ENCODE measurements around the gene SLC50A1.
A peak's percentile ranks its signal among the peaks of the same experiment; 100 is the strongest.
"Not testable (repeated sequence)": the region's sequence is repeated elsewhere in the genome, so short reads cannot be mapped to it uniquely, and the experiment has no call there.

SLC50A1 gene

GRCh38 chr1:155116113-155116764 is 19.4 kb upstream of the SLC50A1 start:
- DNase-seq = no peak

GRCh38 chr1:155117610-155118009 is 18.0 kb upstream of the SLC50A1 start:
- no peak for DNase-seq

- not testable (repeated sequence) for DNase-seq
Measured at GRCh38 chr1:155118090-155118489, 17.6 kb upstream of the SLC50A1 start.

- no peak for DNase-seq
Measured at GRCh38 chr1:155120253-155120652, 15.4 kb upstream of the SLC50A1 start.

GRCh38 chr1:155121249-155121648 is 14.4 kb upstream of the SLC50A1 start:
- DNase-seq = no peak

GRCh38 chr1:155122308-155122707 is 13.3 kb upstream of the SLC50A1 start:
- DNase-seq = no peak

GRCh38 chr1:155123801-155124200 is 11.9 kb upstream of the SLC50A1 start:
- no peak for DNase-seq

- peak in 2 of 58 donors; percentile 20 to 23 for DNase-seq
Measured at GRCh38 chr1:155124503-155125463, 10.9 kb upstream of the SLC50A1 start.

GRCh38 chr1:155125511-155125945 is 10.1 kb upstream of the SLC50A1 start:
- DNase-seq = peak in 8 of 58 donors; percentile 8 to 41 (median 18)

- peak in 53 of 58 donors; percentile 29 to 91 (median 72) for DNase-seq
Measured at GRCh38 chr1:155125946-155126555, 9.6 kb upstream of the SLC50A1 start.

GRCh38 chr1:155126556-155127104 is 9.0 kb upstream of the SLC50A1 start:
- DNase-seq = peak in 44 of 58 donors; percentile 35 to 84 (median 66)

GRCh38 chr1:155127105-155127966 is 8.3 kb upstream of the SLC50A1 start, which contains the start of gene EFNA1:
Gene EFNA1, plus strand, starts transcription at chr1:155127876. Its CDS starts 102 bp downstream, at chr1:155127978.
- DNase-seq = peak in 55 of 58 donors; percentile 42 to 97 (median 81)

GRCh38 chr1:155127967-155128754 is 7.5 kb upstream of the SLC50A1 start:
- peak in 3 of 58 donors; percentile 27 to 68 (median 52) for DNase-seq

- DNase-seq = peak in 30 of 58 donors; percentile 8 to 66 (median 30)
Measured at GRCh38 chr1:155128755-155129473, 6.7 kb upstream of the SLC50A1 start.

GRCh38 chr1:155130272-155131006 is 5.2 kb upstream of the SLC50A1 start:
- no peak for DNase-seq

GRCh38 chr1:155131285-155131684 is 4.4 kb upstream of the SLC50A1 start:
- no peak for DNase-seq

GRCh38 chr1:155131856-155132255 is 3.8 kb upstream of the SLC50A1 start:
- DNase-seq = no peak

GRCh38 chr1:155133799-155134281 is 1.8 kb upstream of the SLC50A1 start:
- DNase-seq = no peak
